Measurements from ENCODE around the gene C17orf75. TPM values are rescaled to one million over a fixed set of nuclear protein-coding genes. Genes with fewer than 3 reads are reported as not detected.

C17orf75 gene
- total RNA-seq, 1 donor from 2014 or later = 57.4 TPM

- H3K27me3 ChIP-seq = no peaks in the 10 kb centered on the region
- H3K4me3 ChIP-seq = no peak overlapping the region
- H3K36me3 ChIP-seq = peaks cover 6% of the 10 kb centered on the region
- TF ChIP-seq EZH2 (IDR thresholded peaks at IDR 0.05) (no peak), EZH2phosphoT487 (IDR thresholded peaks at IDR 0.05) (no peak), CTCF (IDR thresholded peaks at IDR 0.05) (no peak)
- H3K27ac ChIP-seq = no peak overlapping the region
- no peaks in the 10 kb centered on the region for H3K4me1 Mint-ChIP-seq
- no peak overlapping the region for H2AFZ ChIP-seq (replicated peaks)
- H3K9me3 Mint-ChIP-seq = no peaks in the 10 kb centered on the region
- peaks cover 2% of the 10 kb centered on the region for H3K27me3 Mint-ChIP-seq (ENCODE audit: insufficient read depth, low read depth)
- no peaks in the 10 kb centered on the region for H4K20me1 ChIP-seq (ENCODE audit: low read depth)
- peaks cover 18% of the 10 kb centered on the region for H3K36me3 Mint-ChIP-seq
- H3K4me1 ChIP-seq = no peaks in the 10 kb centered on the region
- peaks cover 2% of the 10 kb centered on the region for H3F3A ChIP-seq (ENCODE audit: low read depth)
- H3K79me2 ChIP-seq (ENCODE audit: low read depth) = no peaks in the 10 kb centered on the region
- no peak overlapping the region for H3K4me3 Mint-ChIP-seq
- H3K9ac ChIP-seq = no peak overlapping the region
- H3K27ac Mint-ChIP-seq = no peak overlapping the region
- DNase-seq (ENCODE audit: low spot score) = no peak
- no peaks in the 10 kb centered on the region for H3K9me3 ChIP-seq (ENCODE audit: low read depth)
- no peak overlapping the region for H3K4me2 ChIP-seq
Measured at GRCh38 chr17:32333187-32333586, 8.8 kb downstream of the C17orf75 start.

- TF ChIP-seq EZH2 (IDR thresholded peaks at IDR 0.05) = no peak
- no peak for TF ChIP-seq EZH2phosphoT487 (IDR thresholded peaks at IDR 0.05)
- no peak for TF ChIP-seq CTCF (IDR thresholded peaks at IDR 0.05)
- Mint-ChIP-seq H3K9me3 (no peaks in the 10 kb centered on the region), H3K27me3 (ENCODE audit: insufficient read depth, low read depth) (peaks cover 2% of the 10 kb centered on the region), H3K27ac (no peak overlapping the region), H3K4me1 (no peaks in the 10 kb centered on the region), H3K36me3 (peaks cover 14% of the 10 kb centered on the region), H3K4me3 (no peak overlapping the region)
- Histone ChIP-seq H3F3A (ENCODE audit: low read depth) (peaks cover 8% of the 10 kb centered on the region), H3K4me3 (no peak overlapping the region), H3K27me3 (no peaks in the 10 kb centered on the region), H4K20me1 (ENCODE audit: low read depth) (no peaks in the 10 kb centered on the region), H3K9ac (no peak overlapping the region), H3K4me1 (no peaks in the 10 kb centered on the region), H3K36me3 (peaks cover 6% of the 10 kb centered on the region), H2AFZ (replicated peaks) (no peak overlapping the region), H3K4me2 (no peak overlapping the region), H3K9me3 (ENCODE audit: low read depth) (no peaks in the 10 kb centered on the region), H3K27ac (no peak overlapping the region), H3K79me2 (ENCODE audit: low read depth) (no peaks in the 10 kb centered on the region)
- no peak for DNase-seq (ENCODE audit: low spot score)
Measured at GRCh38 chr17:32331243-32332040, 10.5 kb downstream of the C17orf75 start.

GRCh38 chr17:32330147-32330546 is 11.8 kb downstream of the C17orf75 start:
- no peak for DNase-seq (ENCODE audit: low spot score)
- Mint-ChIP-seq H3K36me3 (peaks cover 14% of the 10 kb centered on the region), H3K4me1 (no peaks in the 10 kb centered on the region), H3K4me3 (no peak overlapping the region), H3K27ac (no peak overlapping the region), H3K27me3 (ENCODE audit: insufficient read depth, low read depth) (peaks cover 3% of the 10 kb centered on the region), H3K9me3 (no peaks in the 10 kb centered on the region)
- peaks cover 6% of the 10 kb centered on the region for H3K36me3 ChIP-seq
- H3K4me3 ChIP-seq = no peak overlapping the region
- no peak overlapping the region for H3K4me2 ChIP-seq
- H3K9me3 ChIP-seq (ENCODE audit: low read depth) = no peaks in the 10 kb centered on the region
- H3F3A ChIP-seq (ENCODE audit: low read depth) = peaks cover 11% of the 10 kb centered on the region
- no peaks in the 10 kb centered on the region for H3K27me3 ChIP-seq
- TF ChIP-seq EZH2 (IDR thresholded peaks at IDR 0.05) (no peak), EZH2phosphoT487 (IDR thresholded peaks at IDR 0.05) (no peak), CTCF (IDR thresholded peaks at IDR 0.05) (no peak)
- H3K79me2 ChIP-seq (ENCODE audit: low read depth) = no peaks in the 10 kb centered on the region
- no peaks in the 10 kb centered on the region for H3K4me1 ChIP-seq
- no peak overlapping the region for H3K9ac ChIP-seq
- no peaks in the 10 kb centered on the region for H4K20me1 ChIP-seq (ENCODE audit: low read depth)
- H2AFZ ChIP-seq (replicated peaks) = no peak overlapping the region
- H3K27ac ChIP-seq = no peak overlapping the region

All from neural progenitor cell (in vitro differentiated cells).